Activated CD8-positive, alpha-beta memory T cell treated with anti-CD3 and anti-CD28 coated beads for 48 hours (primary cell): Measurements from ENCODE around the gene MORC2.

Experiments used
- DNase-seq, 3 experiments: peaks; one replicate each; pipeline ENCODE4 v3.0.0-alpha.2; 2020; ENCODE audit warnings: low read depth in 2 of 3, low spot score in 2 of 3

The MORC2 gene

DNA sequence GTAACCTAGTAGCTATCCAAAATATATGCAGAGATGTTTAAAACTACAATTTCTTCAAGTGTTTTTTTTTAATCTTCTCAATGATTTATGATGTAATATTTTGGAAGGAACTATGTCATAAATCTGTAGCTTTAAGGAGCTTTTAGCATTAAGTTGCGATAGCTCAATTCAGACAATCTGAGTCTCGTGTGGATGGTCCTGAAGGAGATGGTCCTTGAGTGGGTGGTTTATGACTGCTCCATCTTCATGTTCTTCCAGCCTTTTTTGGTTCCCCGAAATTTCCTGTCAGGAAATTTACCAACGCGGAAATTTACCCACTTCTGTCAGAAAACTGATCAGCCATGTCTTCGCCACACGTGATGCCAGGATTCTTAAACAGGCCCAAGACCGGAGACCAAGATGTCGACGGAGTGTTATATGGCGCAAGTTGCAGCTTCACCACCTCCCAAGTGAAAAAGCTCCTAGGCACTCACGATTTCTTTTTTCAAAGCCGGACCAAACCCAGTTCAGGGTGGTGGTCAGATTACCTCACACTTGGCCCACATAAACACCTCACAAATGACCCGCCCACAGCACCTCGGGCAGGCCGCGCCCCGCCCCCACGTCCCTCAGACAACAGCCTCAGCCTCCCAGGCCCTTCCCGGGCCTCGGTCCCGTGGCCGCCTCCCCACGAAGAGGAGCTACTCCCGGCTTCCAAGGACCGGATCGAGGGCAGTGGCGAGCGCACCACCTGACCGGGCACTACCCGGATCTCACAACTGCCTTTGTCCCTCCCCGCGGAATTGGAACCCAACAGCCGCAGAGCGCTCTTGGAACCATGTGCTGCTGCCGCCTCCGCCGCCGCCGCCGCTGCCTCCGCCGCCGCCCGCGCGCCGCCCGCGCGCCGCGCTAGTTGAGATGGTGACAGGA is at the start of gene MORC2:
Gene MORC2, minus strand, starts transcription at position 760 of the 909 bp plus-strand sequence. CDS start 885 bp downstream, outside the sequence.
- DNase-seq = peak in 1 of 3 experiments; percentile 1

DNA sequence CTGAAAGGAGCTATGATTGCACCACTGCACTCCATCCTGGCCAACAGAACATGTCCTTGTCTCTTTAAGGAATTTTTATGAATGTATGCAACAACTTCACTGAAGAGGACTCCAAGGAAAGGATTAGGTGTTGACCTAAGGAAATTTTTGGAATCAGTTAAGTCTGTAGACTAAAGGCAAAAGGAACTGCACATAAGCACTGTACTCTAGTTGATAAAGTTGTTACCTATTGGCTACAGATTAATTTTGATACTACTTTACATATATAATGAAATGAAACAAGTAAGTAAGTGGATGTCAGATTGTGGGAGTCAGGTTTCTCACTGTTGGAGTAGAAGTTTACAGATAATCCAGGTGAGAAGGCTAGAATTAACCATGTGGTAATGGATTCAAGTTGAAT is 37.0 kb upstream of the MORC2 start:
- DNase-seq = no peak

DNA sequence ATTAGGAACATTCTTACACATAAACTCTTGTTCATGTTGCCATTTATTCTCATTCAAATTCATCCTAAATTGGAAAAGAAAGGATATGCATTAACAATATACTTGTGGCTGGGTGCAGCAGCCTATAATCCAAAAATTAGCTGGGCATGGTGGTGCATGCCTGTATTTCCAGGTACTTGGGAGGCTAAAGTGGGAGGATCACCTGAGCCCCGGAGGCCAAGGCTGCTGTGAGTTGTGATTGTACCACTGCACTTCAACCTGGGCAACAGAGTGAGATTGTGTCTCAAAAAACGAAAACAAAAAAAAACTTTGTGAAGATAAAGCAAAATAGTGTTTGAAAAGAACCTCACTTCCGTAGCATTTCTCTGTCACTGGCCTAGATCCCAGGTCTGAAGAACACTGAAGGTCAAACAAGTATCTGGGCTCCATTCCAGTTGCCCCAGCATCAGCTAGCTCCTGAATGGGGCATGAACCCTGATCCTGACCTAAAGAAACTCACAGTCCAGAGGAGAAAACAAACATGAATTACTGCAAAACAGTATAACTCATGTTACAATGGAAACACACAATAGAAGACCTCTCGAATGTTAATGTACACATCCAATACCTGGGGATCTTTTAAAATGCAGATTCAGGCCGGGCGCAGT is 32.7 kb upstream of the MORC2 start:
- DNase-seq = no peak

- DNase-seq = no peak
Measured at GRCh38 chr22:30998329-30998728, 29.8 kb upstream of the MORC2 start.

GRCh38 chr22:30996462-30996861 is 27.9 kb upstream of the MORC2 start:
- no peak for DNase-seq

DNA sequence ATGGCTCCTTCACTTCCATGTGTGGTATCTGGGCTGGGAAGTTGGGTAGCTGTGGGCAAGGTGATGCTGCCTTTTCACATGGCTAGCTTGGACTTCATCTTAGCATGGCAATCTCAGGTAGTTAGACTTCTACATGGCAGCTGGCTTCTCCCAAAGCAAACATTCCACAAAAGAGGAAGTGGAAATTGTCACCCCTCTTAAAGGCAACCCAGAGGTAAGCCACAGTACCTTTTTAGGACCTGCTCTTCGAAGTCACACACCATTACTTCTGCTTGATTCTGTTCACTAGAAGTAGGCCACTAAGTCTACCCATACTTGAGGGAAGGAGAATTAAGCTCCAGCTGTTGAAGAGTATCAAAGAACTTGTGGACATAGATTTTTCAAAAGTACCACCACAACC is 26.4 kb upstream of the MORC2 start:
- DNase-seq = no peak

GRCh38 chr22:30992565-30992964 is 24.0 kb upstream of the MORC2 start:
- no peak for DNase-seq

- no peak for DNase-seq
Measured at GRCh38 chr22:30990690-30991089, 22.1 kb upstream of the MORC2 start.

GRCh38 chr22:30989474-30989873 is 20.9 kb upstream of the MORC2 start:
- DNase-seq = no peak

GRCh38 chr22:30985561-30986208 is 17.1 kb upstream of the MORC2 start:
- no peak for DNase-seq

GRCh38 chr22:30984317-30984716 is 15.7 kb upstream of the MORC2 start:
- DNase-seq = no peak

GRCh38 chr22:30982512-30982911 is 13.9 kb upstream of the MORC2 start:
- DNase-seq = no peak

DNA sequence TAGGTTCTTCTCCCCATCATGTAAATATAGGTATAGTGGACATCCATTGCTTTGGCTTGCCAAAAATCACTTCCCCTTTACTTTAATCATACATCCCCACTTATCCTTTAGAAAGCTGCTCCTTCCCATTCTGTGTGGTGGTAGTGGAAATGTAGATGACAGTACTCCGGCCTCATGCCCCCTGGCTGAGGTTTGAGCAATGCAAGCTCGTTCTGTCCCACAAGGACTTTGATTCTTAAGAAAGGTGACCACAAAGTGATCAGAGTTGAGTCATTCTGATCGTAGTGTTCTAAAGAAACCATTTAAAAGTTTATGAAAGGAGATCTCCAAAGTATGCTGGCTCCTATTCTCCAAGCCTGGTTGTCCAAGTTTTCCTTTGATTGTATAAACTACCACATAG is 11.4 kb upstream of the MORC2 start:
- DNase-seq = no peak

DNA sequence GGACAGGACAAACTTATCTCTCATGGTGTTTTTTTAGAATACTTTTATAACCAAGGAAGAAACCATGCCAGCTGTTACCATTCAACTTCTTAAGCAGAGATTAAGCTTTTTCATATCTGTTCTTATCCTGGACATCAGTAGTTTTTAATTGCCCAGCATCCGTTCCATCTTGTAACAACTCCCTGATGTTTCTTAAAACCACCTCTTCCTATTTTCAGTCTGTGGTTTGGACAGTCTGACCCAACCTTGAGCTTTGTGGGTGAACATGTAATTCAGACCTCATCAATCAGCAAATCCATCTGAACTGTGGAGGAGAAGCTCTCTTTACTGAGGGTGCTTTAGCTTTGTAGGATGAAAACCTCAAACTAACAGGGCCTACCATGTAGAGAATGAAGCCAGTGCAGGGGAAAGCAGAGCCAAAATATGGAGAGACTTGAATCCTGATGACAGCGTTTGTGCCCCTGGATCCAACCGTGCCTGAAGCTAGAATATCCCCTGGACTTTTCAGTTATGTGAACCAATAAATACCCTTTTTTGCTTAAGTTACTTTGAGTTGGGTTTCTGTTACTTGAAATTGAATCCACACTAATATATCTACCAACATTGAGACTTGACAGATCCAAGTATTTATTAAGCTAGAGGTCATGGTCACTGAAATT is 9.9 kb upstream of the MORC2 start:
- DNase-seq = no peak

GRCh38 chr22:30970356-30970746 is 1.8 kb upstream of the MORC2 start:
- DNase-seq = no peak

GRCh38 chr22:30969532-30970355 is 1.2 kb upstream of the MORC2 start:
- DNase-seq = peak in 2 of 3 experiments; percentile 16 to 29

- peak; percentile 87 to 93 (median 91) for DNase-seq
Measured at GRCh38 chr22:30968924-30969531, 454 bp upstream of the MORC2 start, which contains the start of gene TUG1. TUG1 (plus strand) TSS chr22:30969265.

DNA sequence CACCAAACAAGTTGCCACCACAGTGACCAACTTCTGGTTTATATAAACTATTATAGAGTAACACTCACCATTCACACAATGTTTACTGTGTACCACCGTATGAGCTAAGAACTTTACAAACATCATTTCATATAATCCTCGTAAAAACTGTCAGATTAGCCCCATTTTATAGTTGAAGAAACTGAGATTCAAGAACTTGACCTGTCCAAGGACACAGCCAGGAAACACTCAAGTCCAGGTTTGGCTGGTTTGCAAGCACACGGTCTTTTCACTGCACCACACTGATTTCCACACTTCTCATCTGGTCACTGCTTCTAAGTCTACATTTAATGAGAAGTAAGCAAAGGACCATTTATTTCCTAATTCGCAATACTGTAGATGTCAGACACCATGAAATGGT is 3.7 kb downstream of the MORC2 start:
- no peak for DNase-seq

- DNase-seq = no peak
Measured at GRCh38 chr22:30955153-30955552, 13.4 kb downstream of the MORC2 start.

- DNase-seq = no peak
Measured at GRCh38 chr22:30953206-30953605, 15.4 kb downstream of the MORC2 start.
